ENCODE data around the gene PRDM16. TPM values are rescaled to one million over a fixed set of nuclear protein-coding genes. Genes with fewer than 3 reads are reported as not detected.

The PRDM16 gene
- total and polyA plus RNA-seq, 2 of the 13 experiments (the other 11 are each of a cell fraction or from before 2014, with no cell fraction given): 0.15 to 0.81 TPM

GRCh38 chr1:3360646-3361257 is 291.7 kb downstream of the PRDM16 start:
- CTCF ChIA-PET (ENCODE audit: low intra/inter-chr PET ratio, low total read pairs): no interaction called here
- no peak for TF ChIP-seq RNF219 (CRISPR knock-in tag; IDR thresholded peaks at IDR 0.05)
- TF ChIP-seq NCOA5 (CRISPR knock-in tag; IDR thresholded peaks at IDR 0.05): no peak
- TF ChIP-seq RFX5 (IDR thresholded peaks at IDR 0.05; ENCODE audit: low read depth, low read length): no peak
- TF ChIP-seq HIVEP1 (CRISPR knock-in tag; IDR thresholded peaks at IDR 0.05): no peak
- no peak for TF ChIP-seq PRDM10 (CRISPR knock-in tag; IDR thresholded peaks at IDR 0.05; ENCODE audit: low read depth)
- TF ChIP-seq TCF7 (IDR thresholded peaks at IDR 0.05; ENCODE audit: low read depth): no peak
- no peak for TF ChIP-seq SOX6 (IDR thresholded peaks at IDR 0.05)
- no peak for TF ChIP-seq SOX6 (CRISPR knock-in tag; IDR thresholded peaks at IDR 0.05)
- TF ChIP-seq GMEB2 (CRISPR knock-in tag; IDR thresholded peaks at IDR 0.05; ENCODE audit: low read depth): no peak
- no peak for TF ChIP-seq HIC2 (CRISPR knock-in tag; IDR thresholded peaks at IDR 0.05; ENCODE audit: low read depth)
- no peak for TF ChIP-seq SETDB1 (CRISPR knock-in tag; IDR thresholded peaks at IDR 0.05; ENCODE audit: borderline replicate concordance)
- no peak for TF ChIP-seq GLI4 (CRISPR knock-in tag; IDR thresholded peaks at IDR 0.05; ENCODE audit: borderline replicate concordance)
- TF ChIP-seq ZNF235 (CRISPR knock-in tag; IDR thresholded peaks at IDR 0.05; ENCODE audit: borderline replicate concordance): no peak
- TF ChIP-seq ZNF34 (CRISPR knock-in tag; IDR thresholded peaks at IDR 0.05; ENCODE audit: borderline replicate concordance): no peak

More at GRCh38 chr1:3360646-3361257, 291.7 kb downstream of the PRDM16 start:
- in situ Hi-C loops (cut with HindIII; ENCODE audit: extremely low pct_ligation_motif_present, low pct_unique_long_range_greater_than_20kb) (no loop called here), intact Hi-C loops (cut with micrococcal nuclease; ENCODE audit: unreplicated experiment) (no loop called here)
- ATAC-seq: no peak
- H4K20me1 ChIP-seq (ENCODE audit: insufficient read depth, low read length): no peaks in the 10 kb centered on the region
- H3K27ac ChIP-seq (ENCODE audit: extremely low read length, insufficient read depth, low read length): no peak overlapping the region
- no peak for DNase-seq (ENCODE audit: low spot score)
- POLR2A ChIA-PET: no interaction called here
- H3K27me3 ChIP-seq (ENCODE audit: control insufficient read depth in 1 of 2, insufficient read depth in 2 of 2, low read length in 2 of 2): peaks cover 8 to 21% of the 10 kb centered on the region in 2 experiments; a peak in 3 of 5 replicates
- H2AFZ ChIP-seq (ENCODE audit: low read length): no peak overlapping the region
- no TSS peak for BruUV-seq (replicated peaks)
- 92% methylated on average over 26 of the region's 32 CpGs for WGBS (ENCODE audit: low lambda C conversion rate)
- peaks cover 36% of the 10 kb centered on the region for H3K4me1 ChIP-seq (ENCODE audit: insufficient read depth, low read length)
- H3K9me3 ChIP-seq (ENCODE audit: low read length): no peaks in the 10 kb centered on the region
- H3K4me2 ChIP-seq (ENCODE audit: low read depth, low read length): no peak overlapping the region
- H3K4me3 ChIP-seq (replicated peaks in 1 of 3; ENCODE audit: insufficient read depth in 1 of 3, low read depth in 2 of 3, low read length in 3 of 3): no peak overlapping the region
- H3K79me2 ChIP-seq (ENCODE audit: insufficient read depth, low read length): no peaks in the 10 kb centered on the region
- H3K36me3 ChIP-seq (replicated peaks in 1 of 2; ENCODE audit: control insufficient read depth in 1 of 2, insufficient read depth in 2 of 2, low read length in 2 of 2): no peaks in the 10 kb centered on the region
- no peak for FAIRE-seq
- H3K9ac ChIP-seq (ENCODE audit: insufficient read depth, low read depth, low read length): no peak overlapping the region
